GM23248 (cell line): ENCODE data around the gene KRCC1.

Experiments used
- EZH2 ChIP-seq: fragments of 200-600 bp; sonication (generic); IDR thresholded peaks from 2 replicates; pipeline ENCODE4 v1.6.1; 2018; ENCODE audit warnings: antibody characterized with exemption, mild to moderate bottlenecking; ENCODE audit not compliant: insufficient read depth, poor library complexity, severe bottlenecking
- EZH2phosphoT487 ChIP-seq: fragments of 200-600 bp; sonication (generic); IDR thresholded peaks from 2 replicates; pipeline ENCODE4 v1.6.1; 2018; ENCODE audit warnings: antibody characterized with exemption, moderate library complexity, mild to moderate bottlenecking, low read depth; ENCODE audit not compliant: insufficient read depth

DNA sequence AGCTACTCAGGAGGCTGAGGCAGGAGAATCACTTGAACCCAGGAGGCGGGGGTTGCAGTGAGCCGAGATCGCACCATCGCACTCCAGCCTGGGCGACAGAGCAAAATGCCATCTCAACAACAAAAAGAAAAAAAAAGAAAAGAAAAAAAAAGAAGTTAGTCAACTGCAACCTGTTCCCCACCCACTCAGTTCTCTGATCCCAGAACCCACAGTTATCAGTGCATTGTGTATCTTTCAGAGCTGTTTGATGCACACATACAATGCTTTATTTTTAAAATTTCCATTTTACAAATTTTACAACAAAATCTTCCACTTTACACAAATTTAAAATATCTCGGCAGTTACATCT, 53.2 kb downstream of the KRCC1 start:
- no peak for TF ChIP-seq EZH2
- no peak for TF ChIP-seq EZH2phosphoT487
